DMS114 treated with DMSO at 0.1 percent for 48 hours (cell line): ENCODE measurements around the gene CST7.
A peak's percentile ranks its signal among the peaks of the same experiment; 100 is the strongest.
"Not testable (repeated sequence)": the region's sequence is repeated elsewhere in the genome, so short reads cannot be mapped to it uniquely, and the experiment has no call there.

ENCODE experiments used
- DNase-seq: peaks from one replicate; lab custom pipeline; 2025; ENCODE audit not compliant: unreplicated experiment; lab: John Stamatoyannopoulos, UW

CST7 gene

GRCh38 chr20:24948939-24949679 is at the start of gene CST7:
Gene CST7 (plus strand): TSS chr20:24949269. CDS start chr20:24949506, 237 bp downstream.
- no peak for DNase-seq

GRCh38 chr20:24906806-24907205 is 42.3 kb upstream of the CST7 start:
- DNase-seq = no peak

- DNase-seq = no peak
Measured at GRCh38 chr20:24908642-24909041, 40.4 kb upstream of the CST7 start.

GRCh38 chr20:24909086-24909780 is 39.8 kb upstream of the CST7 start:
- no peak for DNase-seq

GRCh38 chr20:24909861-24910260 is 39.2 kb upstream of the CST7 start:
- DNase-seq = no peak

GRCh38 chr20:24910461-24910860 is 38.6 kb upstream of the CST7 start:
- no peak for DNase-seq

- DNase-seq = no peak
Measured at GRCh38 chr20:24911461-24911860, 37.6 kb upstream of the CST7 start.

- DNase-seq = no peak
Measured at GRCh38 chr20:24912397-24913075, 36.5 kb upstream of the CST7 start.

GRCh38 chr20:24913076-24913628 is 35.9 kb upstream of the CST7 start:
- DNase-seq = no peak

- DNase-seq = no peak
Measured at GRCh38 chr20:24914388-24915241, 34.5 kb upstream of the CST7 start.

GRCh38 chr20:24915440-24915839 is 33.6 kb upstream of the CST7 start:
- no peak for DNase-seq

- no peak for DNase-seq
Measured at GRCh38 chr20:24915892-24916291, 33.2 kb upstream of the CST7 start.

- no peak for DNase-seq
Measured at GRCh38 chr20:24916412-24916811, 32.7 kb upstream of the CST7 start.

- no peak for DNase-seq
Measured at GRCh38 chr20:24917056-24917455, 32.0 kb upstream of the CST7 start.

GRCh38 chr20:24917797-24918578 is 31.1 kb upstream of the CST7 start:
- DNase-seq = peak; percentile 18

- DNase-seq = no peak
Measured at GRCh38 chr20:24918579-24919566, 30.2 kb upstream of the CST7 start.

GRCh38 chr20:24919665-24920064 is 29.4 kb upstream of the CST7 start:
- DNase-seq = not testable (repeated sequence)

- not testable (repeated sequence) for DNase-seq
Measured at GRCh38 chr20:24920706-24921105, 28.4 kb upstream of the CST7 start.

GRCh38 chr20:24929259-24929658 is 19.8 kb upstream of the CST7 start:
- DNase-seq = not testable (repeated sequence)
